Measurements from ENCODE around the gene SORBS1.

The SORBS1 gene

DNA sequence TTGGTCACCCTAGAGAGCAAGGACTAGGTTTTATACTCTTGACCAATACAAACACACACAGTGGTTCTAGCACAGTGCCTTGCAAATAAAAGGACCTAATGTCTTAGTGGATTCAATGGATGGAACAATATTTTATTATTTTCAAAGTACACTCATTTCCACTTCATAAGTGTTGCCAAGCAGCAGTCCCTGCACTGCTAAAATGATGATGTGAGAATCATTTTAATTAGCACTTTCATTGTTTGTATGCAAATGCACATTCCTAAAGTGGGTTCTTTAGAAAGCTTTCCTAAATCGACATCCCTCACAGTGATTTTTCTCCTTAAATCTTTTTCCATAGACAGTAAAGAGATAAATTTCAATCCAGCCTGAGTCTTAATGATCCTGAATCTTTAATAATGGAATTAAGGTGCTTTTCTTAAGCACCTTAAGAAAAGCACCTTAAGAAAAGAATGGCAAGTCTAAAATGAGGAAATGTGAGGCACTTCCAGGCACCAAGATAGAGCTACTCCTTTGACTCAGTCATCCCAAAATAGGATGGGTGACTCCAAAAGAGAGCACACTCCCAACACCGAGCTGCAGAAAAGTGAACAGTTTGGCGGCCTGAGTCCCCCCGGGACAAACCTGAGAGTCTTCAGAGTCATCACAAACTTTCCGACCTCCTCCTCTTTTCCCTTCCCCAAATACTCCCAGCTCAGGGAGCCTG lies 84.5 kb downstream of the SORBS1 start:
- H3K4me2 ChIP-seq, result no peak overlapping the region
- H4K20me1 ChIP-seq (ENCODE audit: insufficient read depth), result no peaks in the 10 kb centered on the region
- no peaks in the 10 kb centered on the region for H3K4me1 ChIP-seq (ENCODE audit: low read depth, poor library complexity, severe bottlenecking)
- no peaks in the 10 kb centered on the region for H3K36me3 ChIP-seq (ENCODE audit: insufficient read depth)
- H3K27me3 ChIP-seq (ENCODE audit: insufficient read depth, low read depth), result no peaks in the 10 kb centered on the region
- no peaks in the 10 kb centered on the region for H3K79me2 ChIP-seq (ENCODE audit: insufficient read depth, low read depth)
- H3K4me3 ChIP-seq (IDR thresholded peaks at IDR 0.05; ENCODE audit: insufficient read depth, low read depth, low read length), result no peak overlapping the region
- TF ChIP-seq, protein P1, sequence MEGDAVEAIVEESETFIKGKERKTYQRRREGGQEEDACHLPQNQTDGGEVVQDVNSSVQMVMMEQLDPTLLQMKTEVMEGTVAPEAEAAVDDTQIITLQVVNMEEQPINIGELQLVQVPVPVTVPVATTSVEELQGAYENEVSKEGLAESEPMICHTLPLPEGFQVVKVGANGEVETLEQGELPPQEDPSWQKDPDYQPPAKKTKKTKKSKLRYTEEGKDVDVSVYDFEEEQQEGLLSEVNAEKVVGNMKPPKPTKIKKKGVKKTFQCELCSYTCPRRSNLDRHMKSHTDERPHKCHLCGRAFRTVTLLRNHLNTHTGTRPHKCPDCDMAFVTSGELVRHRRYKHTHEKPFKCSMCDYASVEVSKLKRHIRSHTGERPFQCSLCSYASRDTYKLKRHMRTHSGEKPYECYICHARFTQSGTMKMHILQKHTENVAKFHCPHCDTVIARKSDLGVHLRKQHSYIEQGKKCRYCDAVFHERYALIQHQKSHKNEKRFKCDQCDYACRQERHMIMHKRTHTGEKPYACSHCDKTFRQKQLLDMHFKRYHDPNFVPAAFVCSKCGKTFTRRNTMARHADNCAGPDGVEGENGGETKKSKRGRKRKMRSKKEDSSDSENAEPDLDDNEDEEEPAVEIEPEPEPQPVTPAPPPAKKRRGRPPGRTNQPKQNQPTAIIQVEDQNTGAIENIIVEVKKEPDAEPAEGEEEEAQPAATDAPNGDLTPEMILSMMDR (conservative IDR thresholded peaks at IDR 0.05; ENCODE audit: low read depth, low read length), result no peak
- no peak overlapping the region for H3K27ac ChIP-seq
- H3K9ac ChIP-seq, result no peak overlapping the region
- H2AFZ ChIP-seq (ENCODE audit: low read depth), result no peak overlapping the region

DNA sequence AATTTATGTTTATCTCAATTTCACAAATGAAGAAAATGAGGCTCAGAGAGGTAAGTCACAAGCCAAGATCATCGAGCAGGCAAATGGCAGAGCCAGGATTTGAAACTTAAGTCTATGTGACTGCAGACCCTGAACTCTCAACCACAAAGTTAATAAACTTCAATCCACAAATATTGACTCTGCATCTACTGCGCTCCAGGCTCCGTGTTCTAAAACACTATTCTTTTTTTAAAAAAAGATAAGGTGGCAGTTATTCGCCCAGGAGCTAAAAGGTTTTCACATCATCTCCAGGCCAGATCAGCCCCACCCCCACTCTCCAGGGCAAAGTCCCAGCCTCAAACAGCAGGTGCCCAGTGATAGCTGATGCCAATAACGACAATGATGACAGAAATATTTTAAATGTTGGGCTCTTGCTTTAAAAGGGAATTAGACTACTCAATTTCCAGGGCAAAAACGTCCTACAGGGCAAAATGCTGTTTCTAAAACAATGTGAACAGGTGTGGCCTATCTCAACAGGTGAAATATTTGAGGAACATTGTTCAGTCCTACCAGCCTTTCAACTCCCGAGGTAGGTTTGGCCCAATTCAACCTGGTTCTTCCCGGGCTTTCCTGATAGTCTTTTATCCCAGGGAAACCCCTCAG lies 85.2 kb downstream of the SORBS1 start:
- Histone ChIP-seq H3K36me3 (ENCODE audit: insufficient read depth) (no peaks in the 10 kb centered on the region), H3K4me2 (no peak overlapping the region), H2AFZ (ENCODE audit: low read depth) (no peak overlapping the region), H3K27ac (no peak overlapping the region), H3K27me3 (ENCODE audit: insufficient read depth, low read depth) (no peaks in the 10 kb centered on the region), H3K4me3 (IDR thresholded peaks at IDR 0.05; ENCODE audit: insufficient read depth, low read depth, low read length) (no peak overlapping the region), H3K9ac (no peak overlapping the region), H3K79me2 (ENCODE audit: insufficient read depth, low read depth) (no peaks in the 10 kb centered on the region), H4K20me1 (ENCODE audit: insufficient read depth) (no peaks in the 10 kb centered on the region), H3K4me1 (ENCODE audit: low read depth, poor library complexity, severe bottlenecking) (no peaks in the 10 kb centered on the region)
- TF ChIP-seq, protein P1 (conservative IDR thresholded peaks at IDR 0.05; ENCODE audit: low read depth, low read length), result no peak

DNA sequence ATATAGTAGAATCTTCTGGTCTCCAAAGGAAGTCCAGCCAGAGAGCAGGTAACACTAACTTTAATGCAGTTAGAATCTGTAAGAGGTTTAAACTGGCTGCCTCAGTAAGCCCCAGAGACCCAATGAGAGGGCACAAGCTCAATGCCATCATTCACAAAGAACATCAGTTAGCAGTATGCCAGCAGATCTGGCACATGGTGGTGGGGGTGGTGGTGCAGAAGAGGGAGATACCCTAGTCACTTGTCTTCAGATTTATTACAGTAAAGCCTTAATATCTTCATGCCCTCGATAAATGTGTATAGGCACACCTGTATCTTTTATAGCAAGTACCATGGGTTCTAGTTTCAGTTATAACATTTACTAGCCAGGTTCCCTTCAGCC lies 86.2 kb downstream of the SORBS1 start:
- Histone ChIP-seq H2AFZ (ENCODE audit: low read depth) (no peak overlapping the region), H4K20me1 (ENCODE audit: insufficient read depth) (no peaks in the 10 kb centered on the region), H3K9ac (no peak overlapping the region), H3K4me3 (IDR thresholded peaks at IDR 0.05; ENCODE audit: insufficient read depth, low read depth, low read length) (no peak overlapping the region), H3K4me2 (no peak overlapping the region), H3K4me1 (ENCODE audit: low read depth, poor library complexity, severe bottlenecking) (no peaks in the 10 kb centered on the region), H3K27me3 (ENCODE audit: insufficient read depth, low read depth) (no peaks in the 10 kb centered on the region), H3K27ac (no peak overlapping the region), H3K36me3 (ENCODE audit: insufficient read depth) (no peaks in the 10 kb centered on the region), H3K79me2 (ENCODE audit: insufficient read depth, low read depth) (no peaks in the 10 kb centered on the region)
- TF ChIP-seq, protein P1 (conservative IDR thresholded peaks at IDR 0.05; ENCODE audit: low read depth, low read length), result no peak

DNA sequence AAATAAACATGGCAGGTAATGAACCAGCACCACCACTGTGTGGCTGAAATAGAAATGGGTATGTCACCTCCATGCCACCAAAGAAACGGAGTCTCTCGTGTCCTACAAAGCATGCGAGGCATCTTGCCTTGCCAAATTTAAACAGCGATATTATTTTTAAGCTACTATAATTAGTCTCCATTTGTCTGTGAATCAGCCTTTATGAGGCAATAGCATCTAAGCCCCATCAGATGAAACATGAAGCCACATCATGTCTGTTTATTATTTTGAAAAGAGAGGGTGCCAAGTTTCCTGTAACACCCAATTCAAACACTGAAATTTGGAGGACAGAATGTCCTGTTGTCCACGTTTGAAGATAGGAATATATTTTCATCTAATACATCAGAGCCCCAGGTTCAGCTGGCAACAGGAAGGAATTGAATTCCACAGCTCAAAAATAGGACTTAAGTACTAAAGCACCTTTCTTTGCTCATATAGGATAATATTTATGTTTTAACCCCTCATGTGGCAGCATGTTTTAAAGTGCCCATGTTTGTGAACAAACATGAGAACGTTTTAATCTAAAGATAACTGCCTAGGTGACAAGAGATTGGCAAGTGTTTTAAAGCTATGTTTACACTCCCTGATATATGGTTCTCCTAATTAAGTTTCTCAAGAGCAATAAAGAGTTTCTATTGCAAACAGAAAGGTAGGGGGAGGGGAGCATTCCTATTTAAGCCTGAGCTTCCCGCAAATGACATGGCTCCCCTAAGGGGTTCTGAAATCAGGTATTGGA lies 86.8 kb downstream of the SORBS1 start:
- Histone ChIP-seq H3K4me3 (IDR thresholded peaks at IDR 0.05; ENCODE audit: insufficient read depth, low read depth, low read length) (no peak overlapping the region), H3K9ac (no peak overlapping the region), H3K36me3 (ENCODE audit: insufficient read depth) (no peaks in the 10 kb centered on the region), H3K27ac (no peak overlapping the region), H4K20me1 (ENCODE audit: insufficient read depth) (no peaks in the 10 kb centered on the region), H3K4me2 (no peak overlapping the region), H2AFZ (ENCODE audit: low read depth) (no peak overlapping the region), H3K79me2 (ENCODE audit: insufficient read depth, low read depth) (no peaks in the 10 kb centered on the region), H3K4me1 (ENCODE audit: low read depth, poor library complexity, severe bottlenecking) (no peaks in the 10 kb centered on the region), H3K27me3 (ENCODE audit: insufficient read depth, low read depth) (no peaks in the 10 kb centered on the region)
- TF ChIP-seq, protein P1 (conservative IDR thresholded peaks at IDR 0.05; ENCODE audit: low read depth, low read length), result no peak

Measured in KMS-11 (cell line).